NCI-H2227 (cell line): Measurements from ENCODE around the gene CYTH4.

Experiments
- DNase-seq: peaks from one replicate; lab custom pipeline; 2025; ENCODE audit not compliant: unreplicated experiment; lab: John Stamatoyannopoulos, UW

Gene CYTH4

DNA sequence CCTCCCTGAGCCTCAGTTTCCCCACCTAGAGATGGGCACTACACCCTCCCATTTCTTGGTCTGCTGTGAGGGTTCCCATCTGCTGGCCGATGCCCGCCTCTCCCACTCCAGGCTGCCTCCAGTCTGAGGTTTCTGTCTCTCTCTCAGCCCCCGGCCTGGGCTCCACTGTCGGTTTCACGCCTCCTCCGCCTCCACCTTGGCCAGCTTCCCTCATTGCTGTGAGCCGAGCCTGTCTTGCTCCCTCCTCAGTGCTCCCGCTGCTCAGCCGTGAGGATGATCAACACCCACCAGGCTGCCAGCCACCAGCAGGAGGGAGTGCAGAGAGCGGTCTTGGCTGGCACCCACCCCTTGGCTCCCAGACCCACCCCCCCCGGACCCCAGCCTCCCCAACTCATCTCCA lies 61.0 kb downstream of the CYTH4 start:
- DNase-seq, result no peak

DNA sequence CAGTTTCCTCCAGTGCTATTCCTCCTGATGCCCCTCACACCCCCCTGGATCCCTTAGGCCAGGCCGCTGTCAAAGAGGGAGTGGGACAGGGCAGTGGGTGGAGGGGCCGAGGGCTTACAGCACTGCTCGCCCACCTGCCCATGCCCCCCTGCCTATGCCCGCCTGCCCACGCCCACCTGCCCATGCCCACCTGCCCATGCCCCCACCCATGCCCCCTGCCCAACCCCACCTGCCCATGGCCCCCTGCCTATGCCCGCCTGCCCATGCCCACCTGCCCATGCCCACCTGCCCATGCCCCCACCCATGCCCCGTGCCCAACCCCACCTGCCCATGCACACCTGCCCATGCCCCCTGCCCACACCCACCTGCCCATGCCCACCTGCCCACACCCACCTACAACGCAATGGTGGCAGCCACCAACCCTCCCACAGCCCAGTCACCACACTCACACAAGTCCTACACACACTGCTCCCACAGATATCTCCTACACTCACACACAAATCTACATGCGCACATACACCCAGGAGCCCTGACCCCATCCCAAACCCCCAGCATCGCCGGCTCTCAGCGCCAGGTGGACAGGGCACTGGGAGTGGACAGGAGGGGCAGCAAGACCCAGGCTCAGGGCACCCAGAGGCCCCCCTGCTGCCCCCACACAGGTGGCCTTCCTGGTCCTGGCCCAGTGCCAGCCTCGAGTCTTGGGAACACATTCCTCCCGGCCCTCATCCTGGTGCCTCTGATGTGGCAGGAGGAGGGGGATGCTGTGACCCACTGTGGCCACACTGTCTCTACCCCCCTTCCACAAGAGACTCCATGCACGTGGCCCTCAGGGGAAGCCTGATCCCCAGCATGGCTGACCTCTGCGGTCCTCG lies 61.8 kb downstream of the CYTH4 start:
- DNase-seq, result no peak

DNA sequence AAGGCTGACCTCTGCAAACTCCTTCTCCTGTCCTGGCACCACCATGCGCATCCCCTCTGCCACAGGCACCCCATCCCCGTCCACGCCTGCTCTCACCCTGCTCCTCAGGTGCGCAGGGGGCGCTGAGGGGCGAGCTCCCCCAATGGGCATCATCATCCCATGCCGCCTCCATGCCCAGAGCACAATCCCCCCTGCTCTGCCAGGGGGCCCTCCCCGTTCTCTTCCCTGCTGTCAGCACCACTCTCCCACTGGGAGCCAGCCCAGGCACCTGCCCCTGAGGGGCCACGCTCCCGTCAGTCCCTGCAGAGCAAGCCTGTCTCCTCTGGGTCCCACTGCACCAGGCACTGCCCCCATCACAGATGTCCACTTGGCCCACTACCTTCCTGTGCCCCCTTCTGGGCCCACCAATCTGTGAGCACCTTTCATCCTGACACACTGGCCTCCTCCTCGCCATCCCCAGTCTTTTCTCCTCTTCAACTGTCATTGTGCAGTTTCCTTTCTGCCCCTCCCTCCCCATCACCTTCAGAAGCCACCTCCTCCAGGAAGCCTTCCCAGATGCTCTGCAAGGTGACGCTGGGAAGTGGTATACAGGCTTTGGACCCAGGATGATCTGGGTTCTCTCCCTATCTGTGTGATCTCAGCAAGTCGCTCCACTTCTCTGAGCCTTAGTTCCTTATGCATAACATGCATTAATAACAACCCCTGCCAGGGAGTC lies 62.6 kb downstream of the CYTH4 start:
- no peak for DNase-seq

DNA sequence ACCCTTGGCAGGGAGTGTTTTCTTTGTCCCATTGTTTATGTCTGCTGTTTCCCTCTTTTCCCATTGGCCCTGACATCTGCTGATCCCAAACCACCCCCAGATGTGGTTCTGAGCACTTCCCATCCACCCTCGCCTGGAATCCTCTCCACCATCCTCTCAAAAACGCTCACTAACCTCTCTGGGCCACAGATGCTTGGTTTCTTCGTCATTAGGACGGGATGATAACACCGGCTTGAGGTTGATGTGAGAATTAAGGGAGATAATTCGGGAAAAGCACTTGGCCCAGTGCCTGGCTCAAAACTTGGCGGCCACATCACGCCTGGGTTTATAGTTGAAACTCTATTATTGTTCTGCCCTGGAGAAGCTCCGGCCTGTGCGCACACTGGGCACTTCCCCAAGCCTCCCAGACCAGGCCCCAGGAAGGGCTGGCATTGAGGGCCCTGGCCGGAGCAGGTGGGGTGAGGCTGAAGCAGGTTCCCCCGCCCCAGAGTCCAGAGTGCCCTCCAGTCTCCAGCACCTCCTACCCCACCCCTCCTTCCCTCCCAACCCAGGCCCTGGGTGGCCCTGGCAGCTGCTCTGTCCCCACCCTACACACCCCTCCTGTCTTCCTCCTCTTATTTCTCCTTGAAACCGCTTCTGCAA lies 63.7 kb downstream of the CYTH4 start:
- no peak for DNase-seq

DNA sequence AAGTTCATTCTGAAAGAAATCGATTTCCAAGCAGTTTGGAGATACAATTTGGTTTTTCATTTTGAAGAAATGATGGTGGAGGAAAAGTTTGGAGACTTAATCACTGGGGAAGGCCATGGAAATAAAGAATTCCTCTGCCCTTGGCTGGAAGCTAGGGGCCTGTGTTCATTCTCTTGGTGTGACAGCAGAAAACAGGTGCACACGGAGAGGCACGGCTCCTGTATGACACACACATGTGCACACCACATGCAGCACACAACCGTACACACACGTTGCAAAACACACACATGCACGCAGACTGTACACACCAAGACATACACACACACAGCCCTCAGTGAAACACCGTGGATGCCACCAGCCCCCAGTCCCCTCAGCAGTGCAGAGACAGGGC lies 64.2 kb downstream of the CYTH4 start:
- DNase-seq, result no peak

DNA sequence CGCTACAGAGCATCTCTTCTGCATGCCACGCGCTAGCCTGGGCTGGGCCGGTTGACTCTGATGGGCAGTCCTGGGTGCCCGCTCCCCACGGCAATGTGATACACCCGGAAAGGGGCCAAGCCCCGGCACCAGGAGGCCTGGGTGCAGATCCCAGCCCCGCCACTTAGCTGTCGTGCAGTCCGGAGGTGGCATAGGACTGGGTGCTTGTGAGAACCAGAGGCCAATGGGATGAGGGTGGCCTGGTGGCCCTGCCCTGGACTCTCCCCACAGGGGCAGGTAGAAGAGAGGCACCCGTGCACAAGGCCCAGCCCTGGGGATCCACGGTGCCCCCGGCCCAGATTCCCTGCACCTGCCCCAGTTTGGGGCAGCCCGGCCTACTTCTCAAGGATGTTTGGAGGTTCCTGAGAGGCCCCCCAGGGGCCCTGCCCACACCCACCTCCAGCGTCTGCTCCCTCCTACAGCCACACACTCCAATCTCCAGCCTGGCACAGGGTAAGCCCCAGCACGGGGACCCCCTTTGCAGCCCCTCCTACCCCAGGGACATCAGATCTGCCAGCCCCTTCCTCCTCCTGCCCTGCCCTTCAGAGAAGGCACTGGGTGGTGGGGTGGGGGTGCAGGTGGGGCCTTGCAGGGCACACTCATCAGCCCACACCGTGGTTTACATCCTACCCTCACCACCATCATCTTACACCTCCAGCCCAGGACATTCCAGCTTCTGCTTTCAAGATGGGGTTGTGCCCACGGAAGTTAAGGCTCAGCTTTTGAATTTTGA lies 66.9 kb downstream of the CYTH4 start:
- no peak for DNase-seq

DNA sequence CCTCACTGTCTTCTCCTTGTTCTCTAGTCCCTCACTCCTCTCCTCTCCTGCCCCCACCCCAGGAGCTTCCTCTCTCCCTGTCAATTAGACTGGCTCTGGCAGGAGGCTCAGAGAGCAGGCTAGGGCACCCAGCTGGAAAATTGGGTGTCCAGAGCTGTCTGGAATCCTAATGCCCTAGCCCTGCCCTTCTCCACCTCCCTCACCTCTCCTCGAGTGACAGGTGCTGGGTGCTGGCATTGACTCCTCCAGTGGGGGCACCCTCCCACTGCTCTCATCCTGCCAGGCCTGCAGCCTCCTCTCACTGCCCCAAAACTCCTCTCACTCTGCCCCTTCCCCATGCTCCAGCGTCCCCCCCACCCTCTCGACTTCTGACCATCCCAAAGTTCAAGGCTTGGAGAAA lies 68.9 kb downstream of the CYTH4 start:
- DNase-seq, result no peak

DNA sequence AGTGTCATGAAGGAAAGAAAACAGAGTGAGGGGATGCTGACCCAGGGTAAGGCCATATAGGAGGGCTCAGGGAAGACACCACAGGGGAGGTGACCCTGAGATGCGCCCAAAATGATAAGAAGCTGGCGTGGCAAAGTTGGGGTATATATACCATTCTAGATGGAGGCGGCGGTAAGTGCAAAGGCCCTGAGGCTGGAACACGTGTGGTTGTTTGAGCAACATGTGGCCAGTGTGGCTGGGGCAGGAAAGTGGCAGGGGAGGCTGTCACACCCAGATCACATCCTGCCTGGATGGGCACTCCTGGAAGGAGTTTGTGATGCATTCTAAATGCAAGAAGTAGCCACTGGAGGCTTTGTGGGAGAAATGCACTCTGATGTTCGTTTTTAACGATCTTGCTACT lies 70.2 kb downstream of the CYTH4 start:
- no peak for DNase-seq

DNA sequence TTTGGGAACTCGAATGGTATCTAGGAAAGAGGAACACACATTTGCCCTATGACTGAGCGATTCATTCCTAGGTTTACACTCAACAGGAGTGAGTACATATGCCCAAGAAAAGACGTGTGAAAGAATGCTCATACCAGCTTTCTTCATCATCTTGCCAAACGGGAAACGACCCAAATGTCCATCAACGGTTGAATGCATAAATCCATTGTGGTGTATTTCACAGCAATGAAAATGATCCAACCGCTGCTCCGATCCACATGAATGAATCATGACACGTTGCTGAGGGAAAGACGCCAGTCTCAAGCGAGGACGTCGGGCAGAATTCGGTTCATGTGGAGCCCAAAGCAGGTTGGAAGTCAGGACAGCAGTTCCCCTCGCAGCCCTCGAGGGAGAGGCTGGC lies 71.5 kb downstream of the CYTH4 start:
- DNase-seq, result no peak

DNA sequence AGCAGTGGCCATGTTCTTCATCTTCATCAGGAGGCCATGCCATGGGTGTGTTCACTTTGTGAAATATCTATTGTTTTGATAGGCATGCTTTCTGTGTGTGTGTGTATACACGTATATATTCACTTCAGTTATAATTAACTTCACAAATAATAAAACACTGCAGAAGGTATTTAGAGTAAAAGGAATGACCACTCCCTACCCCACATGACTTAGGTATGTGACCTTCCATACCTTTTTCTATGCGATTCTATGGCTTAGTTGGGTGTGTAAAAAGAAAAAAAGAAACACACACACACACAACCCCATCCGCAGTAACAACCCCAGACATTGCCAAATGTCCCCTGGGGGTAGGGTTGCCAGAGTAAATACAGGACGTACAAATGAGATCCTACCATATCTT lies 72.0 kb downstream of the CYTH4 start:
- no peak for DNase-seq

DNA sequence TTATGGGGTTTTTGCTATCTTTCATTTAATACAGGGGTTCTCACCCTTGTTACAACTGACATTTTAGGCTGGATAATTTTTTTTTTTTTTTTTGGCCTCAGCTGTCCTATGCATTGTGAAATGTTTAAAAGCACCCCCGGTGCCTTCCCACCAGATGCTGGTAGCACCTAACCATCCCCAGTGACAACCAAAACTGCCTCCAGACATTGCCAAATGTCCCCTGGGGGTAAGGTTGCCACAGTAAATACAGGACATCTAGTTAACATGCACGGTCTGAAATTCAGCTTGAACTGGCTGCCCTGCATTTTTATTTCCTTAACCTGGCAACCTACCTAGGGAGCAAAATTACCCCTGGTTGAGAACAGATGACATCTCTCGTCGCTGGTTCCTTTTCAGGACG lies 72.4 kb downstream of the CYTH4 start:
- no peak for DNase-seq

DNA sequence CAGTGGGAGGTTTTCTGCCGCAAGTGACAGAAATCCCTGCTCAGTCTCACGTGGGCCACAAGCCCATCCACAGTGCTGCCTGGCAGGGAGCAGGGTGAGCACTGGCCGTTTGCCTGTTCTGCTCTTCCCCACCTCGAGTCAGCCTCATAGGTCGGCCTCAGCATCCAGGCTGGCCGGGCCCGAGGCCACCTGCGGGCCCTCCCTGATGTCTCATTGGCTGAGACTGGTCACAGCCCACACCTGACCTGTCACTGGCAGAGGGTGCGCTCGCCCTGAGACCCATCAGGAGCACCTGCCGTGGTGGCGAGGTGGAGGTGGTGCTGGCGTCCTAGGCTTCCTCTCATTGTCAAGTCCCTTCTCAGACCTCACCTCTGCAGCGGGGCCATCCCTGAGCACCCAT lies 72.9 kb downstream of the CYTH4 start:
- no peak for DNase-seq

DNA sequence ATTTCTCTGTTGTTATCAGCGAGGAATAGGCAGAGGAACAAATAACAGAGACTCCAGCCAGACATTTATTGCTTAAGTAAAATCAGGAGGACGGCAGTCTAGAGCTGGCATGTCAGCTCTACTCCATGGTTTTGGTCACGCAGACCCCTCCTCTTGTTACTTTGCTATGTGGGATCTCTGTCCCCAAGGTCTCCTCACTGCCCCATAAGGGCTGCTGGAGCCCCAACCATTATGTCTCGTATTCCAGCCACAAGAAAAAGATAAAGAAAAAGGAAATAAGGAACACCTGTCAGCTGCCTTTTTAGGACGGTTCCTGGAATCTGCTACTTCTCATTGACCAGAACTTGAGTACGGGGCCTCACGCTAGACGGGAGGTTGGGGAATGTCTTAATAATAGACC lies 74.6 kb downstream of the CYTH4 start:
- no peak for DNase-seq

DNA sequence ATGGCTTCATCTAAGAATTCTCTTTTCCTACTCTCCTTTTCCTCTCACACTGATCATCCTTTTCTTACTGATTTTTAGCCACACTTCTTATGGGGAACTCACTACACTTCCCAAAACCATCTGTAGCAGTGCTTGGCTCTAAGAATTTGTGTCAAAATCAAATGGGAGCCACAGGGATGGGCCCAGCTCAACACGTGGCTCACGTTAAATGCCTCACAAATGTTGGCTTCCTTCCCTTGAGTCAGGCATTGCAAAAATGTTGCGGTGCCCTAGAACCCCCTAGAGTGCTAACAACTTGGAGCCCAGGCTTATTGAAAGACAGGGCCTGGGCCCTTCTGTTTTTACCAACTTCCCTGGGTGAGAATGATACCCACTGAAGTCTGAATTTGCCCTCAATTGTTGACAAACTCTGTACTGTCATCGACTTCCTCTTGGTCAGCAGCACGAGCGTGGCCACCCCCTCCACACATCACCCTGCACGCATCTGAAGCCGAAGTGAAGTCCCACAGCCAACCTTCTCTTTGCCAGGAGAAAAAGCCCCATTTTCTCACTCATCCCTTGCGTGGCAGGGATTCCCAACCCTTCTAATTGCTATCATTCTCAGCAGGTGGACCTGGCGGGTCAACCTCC lies 75.3 kb downstream of the CYTH4 start:
- DNase-seq, result no peak

DNA sequence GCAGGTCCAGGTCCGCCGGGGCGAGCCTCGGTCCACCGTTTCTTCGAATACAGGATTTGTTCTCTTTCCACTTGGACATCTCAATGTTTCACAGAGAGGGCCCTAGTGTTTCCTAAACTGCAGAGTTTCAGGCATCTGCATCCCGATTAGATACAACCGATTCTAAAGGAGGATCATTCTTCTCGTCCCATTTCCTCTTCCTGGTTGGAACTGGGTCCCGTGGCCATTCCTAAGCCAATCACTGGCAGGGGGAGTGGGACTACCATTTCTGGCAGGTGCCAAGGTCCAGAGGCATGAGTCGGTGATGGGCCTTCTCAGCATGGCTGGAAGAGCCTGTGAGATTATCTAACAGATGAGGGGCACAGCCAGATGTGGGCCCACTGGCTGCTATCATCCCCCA lies 76.1 kb downstream of the CYTH4 start:
- DNase-seq, result no peak

DNA sequence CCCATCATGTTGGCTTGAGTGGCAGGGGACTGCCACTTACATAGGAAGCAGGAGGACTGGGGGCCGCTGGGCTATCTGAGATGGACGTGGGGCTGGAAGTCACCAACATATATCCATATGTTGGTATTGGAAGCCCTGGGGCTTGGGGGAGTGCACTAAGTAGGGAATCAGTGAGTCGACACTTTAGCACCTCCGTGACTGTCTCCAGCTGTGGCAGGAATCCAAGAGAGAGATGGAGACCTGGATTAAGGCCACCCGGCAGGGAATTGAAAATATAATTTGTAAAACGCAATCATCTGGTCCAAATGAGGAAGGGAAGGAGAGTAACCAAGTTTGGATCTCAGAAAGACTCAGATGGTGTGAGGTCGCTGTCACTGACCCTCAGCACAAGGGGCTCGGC lies 76.6 kb downstream of the CYTH4 start:
- no peak for DNase-seq

DNA sequence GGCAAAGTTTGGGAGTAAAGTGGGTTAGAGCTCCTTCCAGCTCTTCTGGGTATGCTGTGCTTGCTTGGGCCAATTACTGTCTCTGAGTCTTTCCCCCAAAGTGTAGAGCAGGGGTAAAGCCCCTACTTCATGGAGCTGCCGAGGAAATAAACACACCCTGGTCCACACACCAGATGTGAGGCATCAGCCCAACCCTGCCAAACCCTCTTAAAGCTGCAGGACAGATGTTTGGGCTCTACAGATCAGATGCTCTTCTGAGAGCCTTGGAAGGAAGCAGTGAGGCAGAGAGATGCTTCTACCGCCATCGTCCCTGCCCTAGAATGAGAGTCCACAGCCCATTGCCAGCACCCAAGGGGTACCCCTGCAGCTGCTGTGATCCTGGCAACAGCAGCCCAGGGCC lies 80.3 kb downstream of the CYTH4 start:
- DNase-seq, result no peak

DNA sequence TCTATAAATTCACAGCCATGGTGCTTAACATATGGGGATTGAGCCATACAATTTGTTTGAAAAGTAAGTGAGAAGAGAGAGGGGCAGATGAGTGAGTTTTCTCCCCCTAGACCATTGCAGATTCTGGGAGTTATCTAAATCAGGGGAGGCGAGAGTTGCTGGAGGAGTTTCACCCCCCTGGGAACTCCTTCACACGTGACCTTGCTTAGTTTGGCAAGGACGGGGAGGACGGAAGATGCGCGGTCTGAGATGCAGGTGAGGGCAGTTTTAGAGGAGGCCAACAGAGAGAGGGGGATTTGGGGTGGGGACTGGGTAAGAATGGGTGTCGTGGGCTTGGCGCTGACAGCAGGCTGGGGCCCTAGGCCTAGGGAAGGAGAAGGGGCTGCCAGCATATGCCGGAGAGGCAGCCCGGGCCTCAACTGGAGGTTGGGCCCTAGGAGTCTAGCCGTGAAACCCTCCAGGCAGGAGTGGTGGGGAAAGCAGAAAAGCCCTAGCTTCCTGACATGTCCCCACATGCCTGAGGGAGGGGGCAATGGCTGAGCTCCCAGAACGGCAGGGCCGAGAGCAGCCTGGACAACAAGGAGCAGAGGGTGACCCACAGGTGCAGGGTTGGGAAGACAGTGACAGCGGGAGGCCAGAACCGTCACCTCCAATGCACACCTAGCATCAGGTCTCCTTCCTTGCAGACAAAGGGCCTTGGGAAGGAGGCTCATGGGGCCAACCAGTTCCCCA lies 81.1 kb downstream of the CYTH4 start:
- no peak for DNase-seq
